C1 segment of cervical spinal cord (tissue), 14 donors: ENCODE measurements around the gene DOCK9.
"Not testable (repeated sequence)": the region's sequence is repeated elsewhere in the genome, so short reads cannot be mapped to it uniquely, and the experiment has no call there.

Experiments used
- DNase-seq, 14 donors: peaks; one replicate each; lab custom pipeline; 2025; lab: John Stamatoyannopoulos, UW

DOCK9 gene

GRCh38 chr13:98775844-98776598 is 201.8 kb downstream of the DOCK9 start:
- no peak for DNase-seq

- no peak for DNase-seq
Observed at GRCh38 chr13:98775386-98775785, 202.5 kb downstream of the DOCK9 start.

- no peak for DNase-seq
Observed at GRCh38 chr13:98774776-98775175, 203.1 kb downstream of the DOCK9 start.

GRCh38 chr13:98773921-98774320 is 203.9 kb downstream of the DOCK9 start:
- no peak for DNase-seq

- no peak for DNase-seq
Observed at GRCh38 chr13:98772794-98773452, 204.9 kb downstream of the DOCK9 start.

- no peak for DNase-seq
Observed at GRCh38 chr13:98771838-98772611, 205.8 kb downstream of the DOCK9 start.

GRCh38 chr13:98769736-98770135 is 208.1 kb downstream of the DOCK9 start:
- no peak for DNase-seq

GRCh38 chr13:98768522-98768921 is 209.3 kb downstream of the DOCK9 start:
- no peak for DNase-seq

- DNase-seq = no peak
Observed at GRCh38 chr13:98766697-98767096, 211.2 kb downstream of the DOCK9 start.

GRCh38 chr13:98765996-98766519 is 211.8 kb downstream of the DOCK9 start:
- DNase-seq = no peak

GRCh38 chr13:98761986-98762616 is 215.8 kb downstream of the DOCK9 start:
- no peak for DNase-seq

- no peak for DNase-seq
Observed at GRCh38 chr13:98761126-98761985, 216.5 kb downstream of the DOCK9 start.

- DNase-seq = no peak
Observed at GRCh38 chr13:98755729-98756128, 222.1 kb downstream of the DOCK9 start.

GRCh38 chr13:98755116-98755515 is 222.7 kb downstream of the DOCK9 start:
- DNase-seq = no peak

GRCh38 chr13:98754468-98754867 is 223.4 kb downstream of the DOCK9 start:
- not testable (repeated sequence) for DNase-seq

GRCh38 chr13:98752467-98753290 is 225.2 kb downstream of the DOCK9 start, which contains the start of gene SLC15A1:
Gene SLC15A1 (minus strand): TSS chr13:98752672. CDS start chr13:98752598, 74 bp downstream.
- DNase-seq = no peak

GRCh38 chr13:98751861-98752466 is 225.9 kb downstream of the DOCK9 start:
- no peak for DNase-seq

- DNase-seq = no peak
Observed at GRCh38 chr13:98751367-98751782, 226.5 kb downstream of the DOCK9 start.

GRCh38 chr13:98749501-98749900 is 228.4 kb downstream of the DOCK9 start:
- DNase-seq = no peak
